GM18526 (cell line): ENCODE measurements around the gene TMIGD1.
A peak's percentile ranks its signal among the peaks of the same experiment; 100 is the strongest.

ENCODE experiments used
- POLR2A ChIP-seq: IDR thresholded peaks from 3 replicates; pipeline ENCODE4 v1.6.1; 2011; ENCODE audit not compliant: insufficient read length; ENCODE audit errors: extremely low read depth

TMIGD1 gene

GRCh38 chr17:30316736-30317135 is 17.1 kb downstream of the TMIGD1 start:
- TF ChIP-seq POLR2A: no peak

GRCh38 chr17:30315106-30315505 is 18.8 kb downstream of the TMIGD1 start:
- no peak for TF ChIP-seq POLR2A

GRCh38 chr17:30314474-30314873 is 19.4 kb downstream of the TMIGD1 start:
- no peak for TF ChIP-seq POLR2A

GRCh38 chr17:30312226-30312625 is 21.6 kb downstream of the TMIGD1 start:
- no peak for TF ChIP-seq POLR2A

- TF ChIP-seq POLR2A: no peak
These were observed 23.3 kb downstream of the TMIGD1 start for GRCh38 chr17:30310562-30310961.

GRCh38 chr17:30309591-30309990 is 24.3 kb downstream of the TMIGD1 start:
- no peak for TF ChIP-seq POLR2A

- TF ChIP-seq POLR2A: no peak
These were observed 25.5 kb downstream of the TMIGD1 start for GRCh38 chr17:30308406-30308805.

- TF ChIP-seq POLR2A: no peak
These were observed 29.1 kb downstream of the TMIGD1 start for GRCh38 chr17:30304778-30305177.

- TF ChIP-seq POLR2A: no peak
These were observed 31.6 kb downstream of the TMIGD1 start for GRCh38 chr17:30302241-30302640.

GRCh38 chr17:30300818-30301217 is 33.0 kb downstream of the TMIGD1 start:
- TF ChIP-seq POLR2A: no peak

- TF ChIP-seq POLR2A: no peak
These were observed 34.9 kb downstream of the TMIGD1 start for GRCh38 chr17:30299000-30299399.

- no peak for TF ChIP-seq POLR2A
These were observed 36.1 kb downstream of the TMIGD1 start for GRCh38 chr17:30297715-30298114.

GRCh38 chr17:30296499-30297080 is 37.3 kb downstream of the TMIGD1 start:
- no peak for TF ChIP-seq POLR2A

GRCh38 chr17:30292286-30292858 is 41.5 kb downstream of the TMIGD1 start:
- TF ChIP-seq POLR2A: no peak

GRCh38 chr17:30291543-30292285 is 42.1 kb downstream of the TMIGD1 start, which contains the start of gene BLMH:
BLMH (minus strand) TSS chr17:30291944; CDS start chr17:30291819, 125 bp downstream.
- TF ChIP-seq POLR2A: peak; percentile 76
